ENCODE results near the gene GPC6. TPM values are rescaled to one million over a fixed set of nuclear protein-coding genes. Genes with fewer than 3 reads are reported as not detected.

GPC6 gene
- polyA plus RNA-seq, 2 of the 4 experiments (the other 2 are of a cell fraction) = 8.0 to 14.4 TPM

- no peak for TF ChIP-seq HMGXB4 (CRISPR knock-in tag; IDR thresholded peaks at IDR 0.05; ENCODE audit: borderline replicate concordance)
Observed at GRCh38 chr13:93746589-93746988, 520.0 kb downstream of the GPC6 start (continued).

GRCh38 chr13:93750676-93751075, 524.1 kb downstream of the GPC6 start:
- H3K4me3 ChIP-seq = no peak overlapping the region
- WGBS (ENCODE audit: missing lambda C conversion rate) = 46% methylated on average over 3 of the region's 4 CpGs
- no peaks in the 10 kb centered on the region for H3K4me1 ChIP-seq
- H3K27ac ChIP-seq = no peak overlapping the region
- ChIA-PET POLR2A (no interaction called here), CTCF (no interaction called here)
- DNase-seq (ENCODE audit: low read depth in 1 of 2, low spot score in 1 of 2) (no peak), ATAC-seq (no peak), FAIRE-seq (no peak)
- TF ChIP-seq, protein P1, sequence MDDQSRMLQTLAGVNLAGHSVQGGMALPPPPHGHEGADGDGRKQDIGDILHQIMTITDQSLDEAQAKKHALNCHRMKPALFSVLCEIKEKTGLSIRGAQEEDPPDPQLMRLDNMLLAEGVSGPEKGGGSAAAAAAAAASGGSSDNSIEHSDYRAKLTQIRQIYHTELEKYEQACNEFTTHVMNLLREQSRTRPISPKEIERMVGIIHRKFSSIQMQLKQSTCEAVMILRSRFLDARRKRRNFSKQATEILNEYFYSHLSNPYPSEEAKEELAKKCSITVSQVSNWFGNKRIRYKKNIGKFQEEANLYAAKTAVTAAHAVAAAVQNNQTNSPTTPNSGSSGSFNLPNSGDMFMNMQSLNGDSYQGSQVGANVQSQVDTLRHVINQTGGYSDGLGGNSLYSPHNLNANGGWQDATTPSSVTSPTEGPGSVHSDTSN (IDR thresholded peaks at IDR 0.05) = no peak
- TF ChIP-seq HDAC2 (IDR thresholded peaks at IDR 0.05) (no peak), ESRRA (IDR thresholded peaks at IDR 0.05; ENCODE audit: borderline replicate concordance, low read length) (no peak), MAZ (IDR thresholded peaks at IDR 0.05; ENCODE audit: borderline replicate concordance, low read depth, low read length) (no peak), RNF2 (IDR thresholded peaks at IDR 0.05; ENCODE audit: borderline replicate concordance, low read depth) (no peak), FOSB (CRISPR knock-in tag; IDR thresholded peaks at IDR 0.05) (no peak), FOSL2 (IDR thresholded peaks at IDR 0.05) (no peak), FOSL2 (CRISPR knock-in tag; IDR thresholded peaks at IDR 0.05) (no peak), EP300 (IDR thresholded peaks at IDR 0.05) (no peak), ZC3H11A (IDR thresholded peaks at IDR 0.05) (no peak), SMC3 (IDR thresholded peaks at IDR 0.05) (no peak), BHLHE40 (IDR thresholded peaks at IDR 0.05; ENCODE audit: low read depth, low read length) (no peak), CTCF (IDR thresholded peaks at IDR 0.05) (no peak), TP53 (CRISPR knock-in tag; IDR thresholded peaks at IDR 0.05) (no peak), NR3C1 (IDR thresholded peaks at IDR 0.05) (no peak), HOXA7 (CRISPR knock-in tag; IDR thresholded peaks at IDR 0.05) (no peak), EHMT2 (IDR thresholded peaks at IDR 0.05; ENCODE audit: low read depth) (no peak), RAD21 (conservative IDR thresholded peaks at IDR 0.05 in 1 of 2, IDR thresholded peaks at IDR 0.05 in 1 of 2) (no peak), HOXB5 (CRISPR knock-in tag; IDR thresholded peaks at IDR 0.05) (no peak), GATA3 (IDR thresholded peaks at IDR 0.05; ENCODE audit: borderline replicate concordance) (no peak)
- TF ChIP-seq, protein P2, sequence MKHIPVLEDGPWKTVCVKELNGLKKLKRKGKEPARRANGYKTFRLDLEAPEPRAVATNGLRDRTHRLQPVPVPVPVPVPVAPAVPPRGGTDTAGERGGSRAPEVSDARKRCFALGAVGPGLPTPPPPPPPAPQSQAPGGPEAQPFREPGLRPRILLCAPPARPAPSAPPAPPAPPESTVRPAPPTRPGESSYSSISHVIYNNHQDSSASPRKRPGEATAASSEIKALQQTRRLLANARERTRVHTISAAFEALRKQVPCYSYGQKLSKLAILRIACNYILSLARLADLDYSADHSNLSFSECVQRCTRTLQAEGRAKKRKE (CRISPR knock-in tag; IDR thresholded peaks at IDR 0.05; ENCODE audit: low read depth) = no peak
- H3K4me2 ChIP-seq = no peak overlapping the region
- no peaks in the 10 kb centered on the region for H3K9me3 ChIP-seq

DNA sequence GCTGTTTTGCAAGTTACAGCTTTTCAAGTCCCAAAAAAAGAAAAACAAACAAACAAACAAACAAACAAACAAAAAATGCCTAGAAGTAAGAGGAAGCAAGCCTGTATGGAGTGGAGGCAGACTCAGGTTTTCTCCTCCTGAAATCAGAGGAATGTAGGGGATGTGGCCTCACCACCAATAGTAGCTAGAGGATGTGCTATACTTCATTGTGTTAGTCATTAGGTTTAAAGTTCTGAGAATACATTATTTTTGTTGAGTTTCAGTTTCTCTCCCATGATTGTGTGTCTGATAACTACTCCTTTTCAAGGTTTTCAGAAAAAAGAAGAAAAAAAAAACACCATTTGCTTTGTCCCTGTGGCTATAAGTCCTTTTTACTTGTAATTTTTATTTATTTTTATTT, 524.5 kb downstream of the GPC6 start:
- no peak overlapping the region for H3K4me2 ChIP-seq
- H3K9me3 ChIP-seq = no peaks in the 10 kb centered on the region
- no peak overlapping the region for H3K4me3 ChIP-seq
- H3K4me1 ChIP-seq = no peaks in the 10 kb centered on the region
- POLR2A ChIA-PET = no interaction called here
- no peak for ATAC-seq
- no peak overlapping the region for H3K27ac ChIP-seq
- FAIRE-seq = no peak
- CTCF ChIA-PET = no interaction called here
- DNase-seq (ENCODE audit: low read depth in 1 of 2, low spot score in 1 of 2) = no peak
- TF ChIP-seq E2F6 (IDR thresholded peaks at IDR 0.05; ENCODE audit: borderline replicate concordance, low read depth) (no peak), RFX5 (IDR thresholded peaks at IDR 0.05) (no peak), ESRRA (IDR thresholded peaks at IDR 0.05; ENCODE audit: borderline replicate concordance, low read length) (no peak), CHD4 (IDR thresholded peaks at IDR 0.05; ENCODE audit: borderline replicate concordance) (no peak), RAD21 (conservative IDR thresholded peaks at IDR 0.05 in 1 of 2, IDR thresholded peaks at IDR 0.05 in 1 of 2) (no peak), ZSCAN20 (CRISPR knock-in tag; IDR thresholded peaks at IDR 0.05) (no peak), REST (IDR thresholded peaks at IDR 0.05) (no peak), ZNF302 (CRISPR knock-in tag; IDR thresholded peaks at IDR 0.05) (no peak), ZC3H11A (IDR thresholded peaks at IDR 0.05) (no peak), HOXA7 (CRISPR knock-in tag; IDR thresholded peaks at IDR 0.05) (no peak)

All from A549 (cell line).